Smooth muscle cell (in vitro differentiated cells): Measurements from ENCODE around the gene CBL. TPM values are rescaled to one million over a fixed set of nuclear protein-coding genes. Genes with fewer than 3 reads are reported as not detected.

Source experiments
- DNase-seq: peaks from one replicate; lab custom pipeline; 2025; ENCODE audit not compliant: unreplicated experiment; lab: John Stamatoyannopoulos, UW
- H2AFZ ChIP-seq: fragments of 200-600 bp; sonication (generic); 2 replicates; pipeline ENCODE4 v1.6.0; 2016; ENCODE audit warnings: antibody characterized with exemption, low read depth, mild to moderate bottlenecking
- H3F3A ChIP-seq: fragments of 200-600 bp; sonication (generic); 2 replicates; pipeline ENCODE4 v1.6.0; 2017; ENCODE audit warnings: antibody characterized with exemption, low read depth
- H3K27ac ChIP-seq: fragments of 200-600 bp; sonication (generic); 2 replicates; pipeline ENCODE4 v1.5.1; 2016; ENCODE audit warnings: low read depth, mild to moderate bottlenecking
- H3K27me3 ChIP-seq: fragments of 200-600 bp; sonication (generic); 2 replicates; pipeline ENCODE4 v1.6.1; 2016; ENCODE audit warnings: low read depth, mild to moderate bottlenecking
- H3K36me3 ChIP-seq: fragments of 200-600 bp; sonication (generic); 2 replicates; pipeline ENCODE4 v1.5.1; 2016; ENCODE audit warnings: low read depth
- H3K4me1 ChIP-seq: fragments of 200-600 bp; sonication (generic); 2 replicates; pipeline ENCODE4 v1.5.1; 2016; ENCODE audit warnings: low read depth
- H3K4me2 ChIP-seq: fragments of 200-600 bp; sonication (generic); 2 replicates; pipeline ENCODE4 v1.6.0; 2016; ENCODE audit warnings: mild to moderate bottlenecking
- H3K4me3 ChIP-seq: fragments of 200-600 bp; sonication (generic); 2 replicates; pipeline ENCODE4 v1.5.1; 2016; ENCODE audit warnings: mild to moderate bottlenecking
- H3K79me2 ChIP-seq: fragments of 200-600 bp; sonication (generic); 2 replicates; pipeline ENCODE4 v1.6.0; 2016; ENCODE audit warnings: low read depth, mild to moderate bottlenecking
- H3K9ac ChIP-seq: fragments of 200-600 bp; sonication (generic); 2 replicates; pipeline ENCODE4 v1.6.0; 2016; ENCODE audit warnings: low read depth
- H3K9me3 ChIP-seq: fragments of 200-600 bp; sonication (generic); replicated peaks from 2 replicates; pipeline ENCODE4 v1.5.1; 2016; ENCODE audit warnings: low read depth
- H4K20me1 ChIP-seq: fragments of 200-600 bp; sonication (generic); 2 replicates; pipeline ENCODE4 v1.6.0; 2016; ENCODE audit warnings: low read depth
- WGBS: methylation state at CpG from one replicate; pipeline ENCODE4 v1.1.7; 2016; ENCODE audit warnings: low lambda C conversion rate; 5-methylcytosine and 5-hydroxymethylcytosine counted together
- polyA plus RNA-seq: library from polyadenylated mRNA; unstranded; fragments of >200 nt; fragmentation: Nextera tagmentation; extraction: Ambion mirVana; gene quantifications from 2 replicates; pipeline ENCODE4 v1.2.1, GENCODE V29; 2016
- total RNA-seq: library from RNA; depleted of rRNA; stranded (reverse); fragments of >200 nt; gene quantifications from 2 replicates; pipeline ENCODE4 v1.2.3, GENCODE V29; 2014
- TF ChIP-seq, protein P1 (sequence below): fragments of 200-600 bp; sonication (generic); IDR thresholded peaks from 2 replicates; pipeline ENCODE4 v1.5.1; 2017; ENCODE audit warnings: borderline replicate concordance, mild to moderate bottlenecking, antibody characterized with exemption; ENCODE audit not compliant: insufficient read depth, poor library complexity, severe bottlenecking

Gene CBL
- total and polyA plus RNA-seq, 2 experiments from 2014 or later, result 5.0 to 18.9 TPM

DNA sequence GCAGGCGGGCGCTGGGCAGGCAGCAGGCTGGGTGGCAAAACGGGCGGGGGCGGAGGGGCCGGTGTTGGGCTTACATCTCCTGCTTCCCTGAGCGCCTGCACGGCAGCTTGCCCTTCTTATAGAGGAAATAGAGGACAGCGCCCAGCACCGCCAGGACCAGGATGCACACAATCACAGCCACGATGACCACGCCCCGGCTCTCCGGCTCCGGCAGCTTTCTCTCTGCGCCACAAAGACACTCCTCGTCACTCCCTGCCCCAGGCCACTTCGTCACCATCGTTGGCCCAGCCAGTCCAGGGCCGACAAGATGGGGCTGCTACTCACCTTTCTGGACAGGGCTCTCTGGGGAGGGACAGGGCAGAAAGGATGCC lies 104.5 kb downstream of the CBL start:
- Histone ChIP-seq H2AFZ (no peak overlapping the region), H3K36me3 (no peaks in the 10 kb centered on the region)

DNA sequence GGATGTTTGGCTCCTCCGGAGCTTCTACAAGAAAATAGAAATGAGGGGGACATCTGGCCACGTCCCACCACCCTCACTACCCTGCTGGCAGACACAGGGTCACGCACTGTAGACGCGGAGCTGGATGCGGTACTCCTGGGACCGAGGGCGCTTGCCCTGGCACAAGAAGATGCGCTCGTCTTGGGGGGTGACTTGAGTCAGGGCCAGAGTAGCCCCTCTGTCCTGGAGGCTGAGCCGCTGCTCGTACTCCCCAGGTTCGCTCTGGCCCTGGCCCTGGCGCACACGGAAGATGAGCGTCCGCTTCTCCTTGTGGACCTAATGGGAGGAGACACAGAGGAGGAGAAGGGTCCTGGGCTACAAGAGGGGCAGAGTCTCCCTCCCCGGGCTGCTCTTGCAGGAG lies 108.6 kb downstream of the CBL start:
- H4K20me1 ChIP-seq, result no peaks in the 10 kb centered on the region
- H3K4me2 ChIP-seq, result peak overlapping the region; percentile 100
- no peak overlapping the region for H3K9ac ChIP-seq
- peaks cover 20% of the 10 kb centered on the region for H3F3A ChIP-seq
- H3K79me2 ChIP-seq, result no peaks in the 10 kb centered on the region
- TF ChIP-seq, protein P1, sequence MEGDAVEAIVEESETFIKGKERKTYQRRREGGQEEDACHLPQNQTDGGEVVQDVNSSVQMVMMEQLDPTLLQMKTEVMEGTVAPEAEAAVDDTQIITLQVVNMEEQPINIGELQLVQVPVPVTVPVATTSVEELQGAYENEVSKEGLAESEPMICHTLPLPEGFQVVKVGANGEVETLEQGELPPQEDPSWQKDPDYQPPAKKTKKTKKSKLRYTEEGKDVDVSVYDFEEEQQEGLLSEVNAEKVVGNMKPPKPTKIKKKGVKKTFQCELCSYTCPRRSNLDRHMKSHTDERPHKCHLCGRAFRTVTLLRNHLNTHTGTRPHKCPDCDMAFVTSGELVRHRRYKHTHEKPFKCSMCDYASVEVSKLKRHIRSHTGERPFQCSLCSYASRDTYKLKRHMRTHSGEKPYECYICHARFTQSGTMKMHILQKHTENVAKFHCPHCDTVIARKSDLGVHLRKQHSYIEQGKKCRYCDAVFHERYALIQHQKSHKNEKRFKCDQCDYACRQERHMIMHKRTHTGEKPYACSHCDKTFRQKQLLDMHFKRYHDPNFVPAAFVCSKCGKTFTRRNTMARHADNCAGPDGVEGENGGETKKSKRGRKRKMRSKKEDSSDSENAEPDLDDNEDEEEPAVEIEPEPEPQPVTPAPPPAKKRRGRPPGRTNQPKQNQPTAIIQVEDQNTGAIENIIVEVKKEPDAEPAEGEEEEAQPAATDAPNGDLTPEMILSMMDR, result no peak
- no peak overlapping the region for H3K27ac ChIP-seq
- H3K36me3 ChIP-seq, result no peaks in the 10 kb centered on the region
- 94% methylated on average over 18 of the region's 18 CpGs for WGBS
- H3K4me3 ChIP-seq, result peak overlapping the region; percentile 73
- no peak for DNase-seq
- H2AFZ ChIP-seq, result no peak overlapping the region
- H3K9me3 ChIP-seq, result no peaks in the 10 kb centered on the region
- H3K27me3 ChIP-seq, result no peaks in the 10 kb centered on the region
- peaks cover 44% of the 10 kb centered on the region for H3K4me1 ChIP-seq

More for the DNA sequence above, 104.5 kb downstream of the CBL start:
- no peak overlapping the region for H3K27ac ChIP-seq
- H3K4me2 ChIP-seq, result no peak overlapping the region
- no peaks in the 10 kb centered on the region for H4K20me1 ChIP-seq
- peaks cover 21% of the 10 kb centered on the region for H3K4me1 ChIP-seq
- H3K27me3 ChIP-seq, result no peaks in the 10 kb centered on the region
- TF ChIP-seq, protein P1, result no peak
- DNase-seq, result no peak
- no peaks in the 10 kb centered on the region for H3K9me3 ChIP-seq
- no peaks in the 10 kb centered on the region for H3K79me2 ChIP-seq
- WGBS, result 95% methylated on average over 20 of the region's 20 CpGs
- H3K4me3 ChIP-seq, result no peak overlapping the region
- no peaks in the 10 kb centered on the region for H3F3A ChIP-seq
- no peak overlapping the region for H3K9ac ChIP-seq

GRCh38 chr11:119315131-119316015 lies 109.2 kb downstream of the CBL start:
- Histone ChIP-seq H4K20me1 (no peaks in the 10 kb centered on the region), H3K4me1 (peaks cover 50% of the 10 kb centered on the region), H3K27me3 (no peaks in the 10 kb centered on the region), H3K4me3 (peak overlapping the region; percentile 73), H3K9ac (peak overlapping the region; percentile 43), H3K36me3 (no peaks in the 10 kb centered on the region), H3K9me3 (no peaks in the 10 kb centered on the region), H3K4me2 (peak overlapping the region; percentile 100), H3K27ac (no peak overlapping the region), H3F3A (peaks cover 27% of the 10 kb centered on the region), H3K79me2 (no peaks in the 10 kb centered on the region), H2AFZ (peak overlapping the region; percentile 77)
- TF ChIP-seq, protein P1, result peak; percentile 14
- DNase-seq, result no peak
- WGBS, result 16% methylated on average over 26 of the region's 29 CpGs
